Spleen (tissue), 7 donors: ENCODE results near the gene FASN.

ENCODE experiments used
- POLR2AphosphoS5 ChIP-seq, 3 donors: sonication (generic); formaldehyde crosslinking; IDR thresholded peaks; one replicate each; pipeline ENCODE4 v1.5.1; 2017; ENCODE audit warnings: antibody characterized with exemption in 3 of 3
- TF ChIP-seq, protein P1 (sequence below), 11 experiments: fragments of 200-600 bp in 7 of 11; fragments of 450-650 bp in 4 of 11; sonication (generic) in 4 of 11; IDR thresholded peaks in 8 of 11; conservative IDR thresholded peaks in 3 of 11; 1 replicate in 7 of 11; 2 replicates in 4 of 11; pipeline versions ENCODE4 v1.4.0 to v1.8.0; 2016 to 2021; ENCODE audit warnings: antibody characterized with exemption in 11 of 11, inconsistent platforms in 4 of 11, mild to moderate bottlenecking in 1 of 11
- donor health status: DM: no; HTN: no; CAD: no; lungs with moderate emphysema.
- donor health status: DM: no; HTN: no; CAD: no.
- donor health status: DM: no; HTN: no; CAD: no.

- TF ChIP-seq, protein P1, sequence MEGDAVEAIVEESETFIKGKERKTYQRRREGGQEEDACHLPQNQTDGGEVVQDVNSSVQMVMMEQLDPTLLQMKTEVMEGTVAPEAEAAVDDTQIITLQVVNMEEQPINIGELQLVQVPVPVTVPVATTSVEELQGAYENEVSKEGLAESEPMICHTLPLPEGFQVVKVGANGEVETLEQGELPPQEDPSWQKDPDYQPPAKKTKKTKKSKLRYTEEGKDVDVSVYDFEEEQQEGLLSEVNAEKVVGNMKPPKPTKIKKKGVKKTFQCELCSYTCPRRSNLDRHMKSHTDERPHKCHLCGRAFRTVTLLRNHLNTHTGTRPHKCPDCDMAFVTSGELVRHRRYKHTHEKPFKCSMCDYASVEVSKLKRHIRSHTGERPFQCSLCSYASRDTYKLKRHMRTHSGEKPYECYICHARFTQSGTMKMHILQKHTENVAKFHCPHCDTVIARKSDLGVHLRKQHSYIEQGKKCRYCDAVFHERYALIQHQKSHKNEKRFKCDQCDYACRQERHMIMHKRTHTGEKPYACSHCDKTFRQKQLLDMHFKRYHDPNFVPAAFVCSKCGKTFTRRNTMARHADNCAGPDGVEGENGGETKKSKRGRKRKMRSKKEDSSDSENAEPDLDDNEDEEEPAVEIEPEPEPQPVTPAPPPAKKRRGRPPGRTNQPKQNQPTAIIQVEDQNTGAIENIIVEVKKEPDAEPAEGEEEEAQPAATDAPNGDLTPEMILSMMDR (IDR thresholded peaks at IDR 0.05 in 8 of 11, conservative IDR thresholded peaks at IDR 0.05 in 3 of 11) = no peak
- no peak for TF ChIP-seq POLR2AphosphoS5 (IDR thresholded peaks at IDR 0.05)
These were observed 15.4 kb upstream of the FASN start for GRCh38 chr17:82113422-82113821.
